Smooth muscle cell of bladder (primary cell): ENCODE results near the gene SLC31A2. TPM values are rescaled to one million over a fixed set of nuclear protein-coding genes. Genes with fewer than 3 reads are reported as not detected.

Source experiments
- total RNA-seq: library from RNA; depleted of rRNA; stranded (reverse); fragments of >200 nt; gene quantifications from 2 replicates; pipeline ENCODE4 v1.2.3, GENCODE V29; 2014

The SLC31A2 gene
- total RNA-seq, result 9.4 and 10.0 TPM in 2 replicates

DNA sequence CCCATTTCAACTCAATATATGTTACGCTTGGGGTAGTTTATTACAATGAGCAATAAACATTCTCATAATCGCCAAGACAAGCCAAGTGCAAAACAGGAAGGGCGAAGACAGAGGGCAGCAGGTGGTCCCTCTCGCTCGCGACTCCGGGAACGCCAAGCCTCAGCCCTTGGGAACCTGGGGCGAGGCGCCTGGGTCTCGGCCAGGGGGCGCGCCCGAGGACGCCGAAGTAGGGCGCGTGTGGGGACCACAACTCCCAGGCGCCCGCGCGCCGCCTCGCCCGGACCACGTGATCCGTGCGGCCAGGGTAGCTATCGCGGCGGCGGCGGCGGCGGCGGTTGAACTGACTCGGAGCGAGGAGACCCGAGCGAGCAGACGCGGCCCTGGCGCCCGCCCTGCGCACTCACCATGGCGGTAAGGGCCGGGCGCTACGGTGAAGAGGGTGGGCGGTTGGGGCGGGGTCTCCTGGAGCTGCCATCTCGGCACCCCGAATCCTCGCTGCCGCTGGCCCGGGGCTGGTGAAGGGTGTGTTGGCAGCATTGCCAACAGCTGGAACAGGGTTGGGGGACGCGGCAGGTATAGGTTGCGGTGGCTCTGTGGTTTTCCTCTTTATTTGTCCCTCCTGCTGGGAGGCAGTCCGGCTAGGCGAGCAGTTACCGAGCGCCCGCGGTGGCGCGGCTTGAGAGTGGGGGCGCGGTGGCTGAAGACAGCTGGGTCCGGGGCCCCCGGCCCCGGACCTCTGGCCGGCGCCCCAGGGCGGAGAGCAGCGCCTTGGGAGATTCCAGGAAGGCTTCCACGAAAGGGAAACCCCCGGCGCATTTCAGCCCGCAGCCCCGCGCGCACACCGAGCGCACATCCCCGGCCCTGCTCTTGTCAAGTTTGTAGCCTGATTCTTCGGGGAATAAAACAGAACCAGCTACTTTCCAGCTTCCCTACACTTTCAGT is at the start of gene SLC31A2:
Gene SLC31A2, plus strand, starts transcription at position 338 of the 942 bp plus-strand sequence. Its CDS starts 68 bp downstream, at position 406.

Other genes with a start within 250 kb of the SLC31A2 start
- gene ZNF883, start 138.8 kb upstream of the SLC31A2 start, total RNA-seq, result 1.2 and 1.8 TPM in 2 replicates
- 2.3 and 2.4 TPM in 2 replicates for gene ZFP37, start 94.3 kb upstream of the SLC31A2 start, total RNA-seq
- gene FKBP15, start 70.3 kb downstream of the SLC31A2 start, total RNA-seq, result 14.6 and 17.7 TPM in 2 replicates
- 44.4 and 45.8 TPM in 2 replicates for gene SLC31A1, start 70.5 kb downstream of the SLC31A2 start, total RNA-seq
- 43.1 and 55.8 TPM in 2 replicates for gene CDC26, start 124.6 kb downstream of the SLC31A2 start, total RNA-seq
- 24.3 and 27.1 TPM in 2 replicates for gene PRPF4, start 124.7 kb downstream of the SLC31A2 start, total RNA-seq
- not detected in 2 replicates for gene RNF183, start 152.4 kb downstream of the SLC31A2 start, total RNA-seq
- 1.8 and 3.4 TPM in 2 replicates for gene WDR31, start 189.3 kb downstream of the SLC31A2 start, total RNA-seq
- not detected in 2 replicates for gene BSPRY, start 198.5 kb downstream of the SLC31A2 start, total RNA-seq
- gene HDHD3, start 226.0 kb downstream of the SLC31A2 start, total RNA-seq, result 4.6 and 9.9 TPM in 2 replicates